COLO668 (cell line): ENCODE results near the gene SCML1.
A peak's percentile ranks its signal among the peaks of the same experiment; 100 is the strongest.

Source experiments
- DNase-seq: peaks from one replicate; lab custom pipeline; 2025; ENCODE audit not compliant: unreplicated experiment; lab: John Stamatoyannopoulos, UW

The SCML1 gene

GRCh38 chrX:17738737-17739535, 1.6 kb downstream of the SCML1 start:
- no peak for DNase-seq

GRCh38 chrX:17740137-17741122, 3.1 kb downstream of the SCML1 start:
- no peak for DNase-seq

- no peak for DNase-seq
Measured at GRCh38 chrX:17741123-17741511, 3.8 kb downstream of the SCML1 start.

GRCh38 chrX:17743913-17744312, 6.6 kb downstream of the SCML1 start:
- DNase-seq, result no peak

GRCh38 chrX:17744896-17745523, 7.7 kb downstream of the SCML1 start:
- DNase-seq, result no peak

GRCh38 chrX:17747692-17748091, 10.4 kb downstream of the SCML1 start:
- DNase-seq, result no peak

GRCh38 chrX:17748684-17749083, 11.4 kb downstream of the SCML1 start:
- no peak for DNase-seq

- no peak for DNase-seq
Measured at GRCh38 chrX:17750436-17750835, 13.1 kb downstream of the SCML1 start.

GRCh38 chrX:17758382-17758781, 21.1 kb downstream of the SCML1 start:
- DNase-seq, result no peak

- DNase-seq, result no peak
Measured at GRCh38 chrX:17759990-17760389, 22.7 kb downstream of the SCML1 start.

GRCh38 chrX:17767734-17768133, 30.4 kb downstream of the SCML1 start:
- no peak for DNase-seq

- DNase-seq, result no peak
Measured at GRCh38 chrX:17768997-17769396, 31.7 kb downstream of the SCML1 start.

- no peak for DNase-seq
Measured at GRCh38 chrX:17769701-17770269, 32.5 kb downstream of the SCML1 start.

GRCh38 chrX:17773221-17773876, 36.1 kb downstream of the SCML1 start:
- no peak for DNase-seq

GRCh38 chrX:17774053-17774452, 36.8 kb downstream of the SCML1 start:
- DNase-seq, result no peak

GRCh38 chrX:17778997-17779396, 41.7 kb downstream of the SCML1 start:
- DNase-seq, result no peak

- no peak for DNase-seq
Measured at GRCh38 chrX:17779434-17779833, 42.1 kb downstream of the SCML1 start.

- DNase-seq, result peak; percentile 11
Measured at GRCh38 chrX:17786554-17787347, 49.5 kb downstream of the SCML1 start.

- no peak for DNase-seq
Measured at GRCh38 chrX:17787557-17787956, 50.3 kb downstream of the SCML1 start.

GRCh38 chrX:17788439-17788838, 51.1 kb downstream of the SCML1 start:
- DNase-seq, result peak; percentile 38
